PC-9 (cell line): ENCODE data around the gene PKD2L2.

ENCODE experiments used
- CTCF ChIP-seq: fragments of 200-600 bp; sonication (generic); conservative IDR thresholded peaks from 2 replicates; pipeline ENCODE4 v1.6.1; 2017; ENCODE audit warnings: mixed run types, antibody characterized with exemption, mild to moderate bottlenecking, moderate library complexity
- EZH2 ChIP-seq: fragments of 200-600 bp; sonication (generic); IDR thresholded peaks from 2 replicates; pipeline ENCODE4 v1.8.0; 2017; ENCODE audit warnings: antibody characterized with exemption, low read depth

- TF ChIP-seq EZH2 (no peak), CTCF (no peak)
Measured at GRCh38 chr5:137937994-137938750, 48.9 kb downstream of the PKD2L2 start.
